ENCODE measurements around the gene ZNF710. TPM values are rescaled to one million over a fixed set of nuclear protein-coding genes. Genes with fewer than 3 reads are reported as not detected.

Gene ZNF710
- total RNA-seq, 1 donor from 2014 or later, result 24.2 TPM

DNA sequence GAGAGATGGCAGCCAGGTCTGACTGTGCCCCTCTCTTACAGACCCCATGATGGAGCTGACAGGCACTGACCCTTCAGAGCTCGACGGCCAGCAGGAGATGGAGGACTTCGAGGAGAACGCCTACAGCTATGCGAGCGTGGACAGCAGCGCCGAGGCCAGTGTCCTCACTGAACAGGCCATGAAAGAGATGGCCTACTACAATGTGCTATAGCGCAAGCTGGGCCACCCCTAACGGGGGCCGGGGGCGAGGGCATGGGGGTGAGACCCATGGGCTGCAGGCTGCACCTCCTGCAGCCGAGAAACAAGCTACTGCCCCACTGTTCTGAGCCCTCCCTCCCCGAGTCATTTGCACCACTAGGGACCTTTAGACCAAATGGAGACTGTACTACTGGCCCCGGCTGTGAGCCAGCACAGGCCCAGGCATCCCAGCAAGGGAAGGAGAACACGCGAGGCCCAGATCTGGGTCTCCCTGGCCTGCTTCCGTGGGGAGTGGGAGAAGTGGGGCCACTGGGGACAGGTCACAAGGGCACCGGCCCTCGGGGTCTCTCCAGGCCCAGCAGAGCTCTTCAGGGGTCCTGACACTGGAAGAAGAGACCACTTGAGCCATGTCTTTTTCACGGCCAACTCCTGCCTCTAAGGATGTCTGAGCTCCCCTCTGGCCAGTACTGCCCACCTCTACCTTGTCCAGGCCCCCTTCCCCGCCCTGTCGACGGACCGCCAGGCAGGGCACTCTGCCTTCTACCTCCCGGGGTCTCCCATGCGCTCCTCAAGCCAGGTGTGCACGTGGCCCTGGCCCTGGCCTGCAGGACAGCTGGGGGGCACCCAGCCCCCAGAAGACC lies 78.7 kb downstream of the ZNF710 start:
- Mint-ChIP-seq H3K27me3 (ENCODE audit: unreplicated experiment) (no peaks in the 10 kb centered on the region), H3K27ac (ENCODE audit: unreplicated experiment) (no peak overlapping the region), H3K4me3 (ENCODE audit: unreplicated experiment) (no peak overlapping the region), H3K9me3 (ENCODE audit: unreplicated experiment) (no peaks in the 10 kb centered on the region), H3K4me1 (ENCODE audit: unreplicated experiment) (peaks cover 13% of the 10 kb centered on the region), H3K36me3 (ENCODE audit: unreplicated experiment) (peaks cover 12% of the 10 kb centered on the region)
- TF ChIP-seq, protein P1, sequence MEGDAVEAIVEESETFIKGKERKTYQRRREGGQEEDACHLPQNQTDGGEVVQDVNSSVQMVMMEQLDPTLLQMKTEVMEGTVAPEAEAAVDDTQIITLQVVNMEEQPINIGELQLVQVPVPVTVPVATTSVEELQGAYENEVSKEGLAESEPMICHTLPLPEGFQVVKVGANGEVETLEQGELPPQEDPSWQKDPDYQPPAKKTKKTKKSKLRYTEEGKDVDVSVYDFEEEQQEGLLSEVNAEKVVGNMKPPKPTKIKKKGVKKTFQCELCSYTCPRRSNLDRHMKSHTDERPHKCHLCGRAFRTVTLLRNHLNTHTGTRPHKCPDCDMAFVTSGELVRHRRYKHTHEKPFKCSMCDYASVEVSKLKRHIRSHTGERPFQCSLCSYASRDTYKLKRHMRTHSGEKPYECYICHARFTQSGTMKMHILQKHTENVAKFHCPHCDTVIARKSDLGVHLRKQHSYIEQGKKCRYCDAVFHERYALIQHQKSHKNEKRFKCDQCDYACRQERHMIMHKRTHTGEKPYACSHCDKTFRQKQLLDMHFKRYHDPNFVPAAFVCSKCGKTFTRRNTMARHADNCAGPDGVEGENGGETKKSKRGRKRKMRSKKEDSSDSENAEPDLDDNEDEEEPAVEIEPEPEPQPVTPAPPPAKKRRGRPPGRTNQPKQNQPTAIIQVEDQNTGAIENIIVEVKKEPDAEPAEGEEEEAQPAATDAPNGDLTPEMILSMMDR (IDR thresholded peaks at IDR 0.05), result no peak
- no peak for DNase-seq (ENCODE audit: extremely low spot score, unreplicated experiment)

GRCh38 chr15:90080458-90080755 lies 79.3 kb downstream of the ZNF710 start:
- Mint-ChIP-seq H3K9me3 (ENCODE audit: unreplicated experiment) (no peaks in the 10 kb centered on the region), H3K27ac (ENCODE audit: unreplicated experiment) (no peak overlapping the region), H3K36me3 (ENCODE audit: unreplicated experiment) (peaks cover 13% of the 10 kb centered on the region), H3K27me3 (ENCODE audit: unreplicated experiment) (no peaks in the 10 kb centered on the region), H3K4me3 (ENCODE audit: unreplicated experiment) (no peak overlapping the region), H3K4me1 (ENCODE audit: unreplicated experiment) (peaks cover 13% of the 10 kb centered on the region)
- TF ChIP-seq, protein P1 (IDR thresholded peaks at IDR 0.05), result no peak
- DNase-seq (ENCODE audit: extremely low spot score, unreplicated experiment), result no peak

DNA sequence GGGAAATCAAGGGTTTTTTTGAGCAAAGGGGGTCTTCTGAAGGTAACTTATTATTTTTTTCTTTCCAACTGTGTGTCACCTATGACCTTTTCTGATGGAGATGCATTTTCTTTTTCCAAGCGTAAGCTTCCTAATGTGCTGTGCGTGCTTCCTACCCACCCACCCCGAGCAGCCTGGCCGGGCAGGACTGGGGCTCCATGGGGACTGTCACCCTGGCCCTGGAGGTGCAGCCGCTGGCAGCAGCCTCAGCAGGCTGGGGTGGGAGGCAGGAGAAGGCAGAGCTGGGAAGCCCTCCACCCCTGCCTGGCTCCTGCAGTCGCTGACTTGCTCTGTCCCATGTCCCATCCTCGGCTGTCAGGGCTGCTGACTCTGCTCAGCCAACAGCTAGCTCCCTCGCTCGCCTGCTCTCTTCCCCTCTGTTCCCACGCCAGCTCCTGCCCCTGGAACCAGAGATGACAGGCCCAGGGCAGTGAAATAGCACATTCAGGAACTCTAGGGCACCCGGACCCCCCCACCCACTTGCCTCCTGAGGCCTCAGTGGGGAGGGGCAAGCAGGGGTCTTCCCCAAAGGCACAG lies 79.8 kb downstream of the ZNF710 start:
- Mint-ChIP-seq H3K4me1 (ENCODE audit: unreplicated experiment) (peaks cover 13% of the 10 kb centered on the region), H3K4me3 (ENCODE audit: unreplicated experiment) (no peak overlapping the region), H3K27me3 (ENCODE audit: unreplicated experiment) (no peaks in the 10 kb centered on the region), H3K36me3 (ENCODE audit: unreplicated experiment) (peaks cover 13% of the 10 kb centered on the region), H3K27ac (ENCODE audit: unreplicated experiment) (no peak overlapping the region), H3K9me3 (ENCODE audit: unreplicated experiment) (no peaks in the 10 kb centered on the region)
- no peak for DNase-seq (ENCODE audit: extremely low spot score, unreplicated experiment)
- TF ChIP-seq, protein P1 (IDR thresholded peaks at IDR 0.05), result no peak

- peaks cover 20% of the 10 kb centered on the region for H3K36me3 Mint-ChIP-seq (ENCODE audit: unreplicated experiment)
- no peak overlapping the region for H3K4me3 Mint-ChIP-seq (ENCODE audit: unreplicated experiment)
- no peak for DNase-seq (ENCODE audit: extremely low spot score, unreplicated experiment)
- TF ChIP-seq, protein P1 (IDR thresholded peaks at IDR 0.05), result no peak
- no peaks in the 10 kb centered on the region for H3K9me3 Mint-ChIP-seq (ENCODE audit: unreplicated experiment)
- H3K4me1 Mint-ChIP-seq (ENCODE audit: unreplicated experiment), result peaks cover 17% of the 10 kb centered on the region
- H3K27me3 Mint-ChIP-seq (ENCODE audit: unreplicated experiment), result no peaks in the 10 kb centered on the region
- H3K27ac Mint-ChIP-seq (ENCODE audit: unreplicated experiment), result peak overlapping the region; percentile 63
Measured at GRCh38 chr15:90082140-90082715, 81.1 kb downstream of the ZNF710 start.

DNA sequence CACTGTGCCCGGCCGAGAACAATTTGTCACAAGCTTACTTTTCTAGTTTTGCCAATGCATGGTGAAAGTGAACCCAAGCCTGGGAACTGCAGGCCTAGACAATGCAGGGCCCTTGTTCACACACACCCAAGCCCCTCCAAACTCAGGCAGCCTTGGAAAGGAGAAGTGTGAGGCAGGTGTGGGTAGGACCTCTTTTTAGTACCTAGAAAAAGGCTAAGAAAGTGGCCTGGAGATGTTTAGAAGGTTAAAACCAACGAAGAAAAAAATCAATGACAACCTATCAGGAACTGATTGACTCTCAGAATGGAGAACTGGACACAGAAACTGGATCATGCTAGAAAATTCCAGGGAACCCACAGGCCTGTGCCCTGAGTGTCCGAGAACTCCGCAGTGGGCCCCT lies 82.3 kb downstream of the ZNF710 start:
- Mint-ChIP-seq H3K36me3 (ENCODE audit: unreplicated experiment) (peaks cover 28% of the 10 kb centered on the region), H3K27ac (ENCODE audit: unreplicated experiment) (no peak overlapping the region), H3K27me3 (ENCODE audit: unreplicated experiment) (no peaks in the 10 kb centered on the region), H3K9me3 (ENCODE audit: unreplicated experiment) (no peaks in the 10 kb centered on the region), H3K4me3 (ENCODE audit: unreplicated experiment) (no peak overlapping the region), H3K4me1 (ENCODE audit: unreplicated experiment) (peaks cover 17% of the 10 kb centered on the region)
- TF ChIP-seq, protein P1 (IDR thresholded peaks at IDR 0.05), result no peak
- DNase-seq (ENCODE audit: extremely low spot score, unreplicated experiment), result no peak

Measured in osteocyte (in vitro differentiated cells).